Measurements from ENCODE around the gene NMNAT2.
A peak's percentile ranks its signal among the peaks of the same experiment; 100 is the strongest.
"Not testable (repeated sequence)": the region's sequence is repeated elsewhere in the genome, so short reads cannot be mapped to it uniquely, and the experiment has no call there.

Gene NMNAT2

DNA sequence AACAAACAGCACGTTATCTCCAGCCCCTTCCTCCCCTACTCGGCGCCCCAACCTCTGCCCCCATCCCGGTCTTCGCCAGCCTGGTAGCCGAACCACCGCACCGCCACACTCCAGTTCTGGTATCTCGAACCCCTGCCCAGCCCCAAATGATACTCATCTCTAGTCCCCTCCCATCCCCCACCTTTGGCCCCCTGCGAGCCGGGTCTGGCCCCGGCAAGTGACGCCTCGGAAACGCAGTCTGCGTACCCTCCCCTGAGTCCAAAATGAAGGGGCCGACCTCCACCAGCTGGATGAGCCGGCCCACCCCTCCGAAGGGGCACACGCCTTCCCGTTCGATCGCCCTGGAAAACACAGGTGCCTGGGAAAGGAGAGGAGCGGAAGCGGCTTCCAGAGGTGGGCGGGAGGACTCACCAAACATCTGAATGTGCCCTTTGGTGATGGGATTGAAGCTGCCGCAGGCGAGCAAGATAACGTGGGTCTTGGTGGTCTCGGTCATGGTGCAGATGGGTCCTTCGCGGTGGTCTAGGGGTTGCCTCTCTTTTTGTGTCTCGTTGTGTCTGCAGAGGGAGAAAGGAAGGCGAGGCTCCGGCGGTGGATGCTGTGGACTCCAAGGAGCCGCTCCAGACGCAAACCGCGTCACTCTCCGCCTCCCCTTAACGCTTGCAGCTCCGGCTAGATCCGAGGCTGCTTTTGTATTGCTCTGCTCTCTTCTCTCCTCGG, at the start of gene NMNAT2:
TSS of gene NMNAT2 (minus strand) at position 609 of the 720 bp plus-strand sequence. CDS start at position 496, 113 bp downstream.
- no peak for FAIRE-seq

- no peak for FAIRE-seq
Measured at GRCh38 chr1:183467687-183468086, 49.5 kb upstream of the NMNAT2 start.

GRCh38 chr1:183466781-183467180, 48.6 kb upstream of the NMNAT2 start:
- FAIRE-seq = no peak

DNA sequence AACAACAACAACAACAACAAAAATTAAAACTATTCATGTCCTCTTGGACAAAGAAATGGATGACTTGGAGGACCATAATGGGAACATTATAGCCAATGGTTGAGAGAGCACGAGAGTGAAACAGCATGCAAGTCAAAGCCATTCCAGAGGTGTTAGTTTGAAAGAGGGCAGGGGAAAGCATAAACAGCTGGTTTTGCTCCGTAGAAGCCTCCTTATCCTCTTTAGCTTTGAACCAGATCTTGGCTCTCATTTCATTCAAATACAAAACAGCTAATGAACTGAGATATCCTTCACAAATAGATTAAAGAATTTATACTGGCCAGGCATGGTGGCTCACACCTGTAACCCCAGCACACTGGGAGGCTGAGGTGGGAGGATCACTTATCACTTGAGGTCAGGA, 45.4 kb upstream of the NMNAT2 start:
- no peak for FAIRE-seq

- no peak for FAIRE-seq
Measured at GRCh38 chr1:183461350-183461749, 43.2 kb upstream of the NMNAT2 start.

DNA sequence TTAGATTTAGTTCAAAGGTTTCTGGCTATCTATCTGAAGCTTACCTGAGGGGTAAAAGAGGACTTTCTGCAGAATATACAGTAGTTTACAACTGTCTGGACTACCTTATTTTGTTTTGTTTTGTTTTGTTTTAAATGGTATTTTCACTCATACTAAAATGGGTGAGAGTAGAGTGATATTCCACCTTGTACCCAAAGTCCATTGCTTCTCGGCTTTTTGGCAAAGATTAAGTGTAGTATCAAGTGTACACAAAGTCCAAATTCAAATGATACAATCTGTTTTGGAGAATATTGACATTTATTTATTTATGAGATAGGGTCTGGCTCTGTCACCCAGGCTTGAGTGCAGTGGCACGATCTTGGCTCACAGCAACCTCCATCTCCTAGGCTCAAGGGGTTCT, 42.4 kb upstream of the NMNAT2 start:
- FAIRE-seq = no peak

DNA sequence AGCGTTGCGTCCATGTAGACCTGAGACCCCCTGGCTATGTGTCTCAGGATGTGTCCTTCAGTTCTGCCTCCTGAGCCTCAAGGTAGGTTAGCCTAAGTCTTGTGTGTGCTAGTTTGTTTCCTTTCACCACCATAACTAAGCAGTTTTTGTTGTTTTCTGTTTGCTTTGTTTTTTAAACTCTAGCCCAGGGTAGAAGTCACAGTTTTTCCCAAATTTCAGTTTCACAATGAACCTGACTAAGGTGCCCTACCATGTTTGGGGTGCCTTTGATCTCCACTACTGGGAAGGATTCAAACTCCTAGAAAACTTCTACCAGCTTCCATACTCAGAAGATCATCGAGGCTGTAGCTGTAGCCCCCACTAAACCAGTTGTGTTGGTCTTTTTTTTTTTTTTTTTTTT, 39.3 kb upstream of the NMNAT2 start:
- FAIRE-seq = no peak

DNA sequence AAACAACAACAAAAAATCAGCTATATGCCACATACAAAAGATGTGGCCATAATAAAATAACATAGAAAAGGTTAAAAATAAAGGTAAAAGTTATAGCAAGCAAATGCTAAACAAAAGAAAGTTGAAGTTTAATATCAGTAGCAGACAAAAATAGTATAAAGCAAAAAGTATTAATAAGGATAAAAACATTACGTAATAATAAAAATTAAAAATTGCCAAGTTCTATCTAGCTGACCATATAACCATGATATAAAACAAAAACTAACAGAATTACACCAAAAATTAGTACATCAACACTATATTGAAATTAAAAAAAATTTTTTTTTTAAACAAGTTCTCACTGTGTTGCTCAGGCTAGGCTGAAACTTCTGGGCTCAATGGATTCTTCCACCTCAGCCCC, 38.6 kb upstream of the NMNAT2 start:
- FAIRE-seq = peak; percentile 21

DNA sequence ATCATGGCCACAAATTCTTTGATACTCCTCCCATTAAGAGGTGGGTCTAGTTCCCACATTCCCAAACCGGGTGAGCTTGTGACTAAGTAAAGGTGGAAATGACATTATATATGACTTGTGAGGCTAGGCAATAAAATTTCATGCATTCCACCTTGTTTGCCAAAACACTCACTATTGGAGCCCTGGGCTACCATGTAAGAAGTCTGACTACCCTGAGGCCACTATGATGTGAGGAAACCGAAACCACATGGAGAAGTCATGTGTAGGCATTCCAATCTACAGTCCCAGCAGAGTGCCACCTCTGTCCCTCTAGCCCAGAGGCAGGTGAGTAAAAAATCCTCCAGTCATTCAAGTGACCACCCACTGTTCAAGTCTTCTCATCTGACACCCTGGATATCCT, 36.2 kb upstream of the NMNAT2 start:
- FAIRE-seq = no peak

- FAIRE-seq = no peak
Measured at GRCh38 chr1:183450093-183450492, 31.9 kb upstream of the NMNAT2 start.

DNA sequence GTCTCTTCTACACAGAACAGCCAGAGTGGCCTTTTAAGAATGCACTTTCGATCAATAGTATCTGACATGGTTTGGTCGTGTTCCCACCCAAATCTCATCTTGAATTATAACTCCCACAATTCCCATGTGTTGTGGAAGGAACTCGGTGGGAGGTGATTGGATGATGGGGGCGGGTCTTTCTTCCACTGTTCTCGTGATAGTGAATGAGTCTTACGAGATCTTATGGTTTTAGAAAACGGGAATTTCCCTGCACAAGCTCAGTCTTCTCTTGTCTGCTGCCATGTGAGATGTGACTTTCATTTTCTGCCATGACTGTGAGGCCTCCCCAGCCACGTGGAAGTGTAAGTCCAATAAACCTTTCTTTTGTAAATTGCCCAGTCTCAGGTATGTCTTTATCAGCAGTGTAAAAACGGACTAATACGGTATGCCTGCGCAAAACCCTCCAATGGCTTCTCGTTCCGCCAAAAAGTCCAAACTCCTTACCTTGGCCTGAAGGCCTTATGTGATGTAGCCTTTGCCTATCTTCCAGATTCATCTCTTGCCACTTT, 31.1 kb upstream of the NMNAT2 start:
- FAIRE-seq = no peak

GRCh38 chr1:183444243-183444642, 26.1 kb upstream of the NMNAT2 start:
- FAIRE-seq = no peak

DNA sequence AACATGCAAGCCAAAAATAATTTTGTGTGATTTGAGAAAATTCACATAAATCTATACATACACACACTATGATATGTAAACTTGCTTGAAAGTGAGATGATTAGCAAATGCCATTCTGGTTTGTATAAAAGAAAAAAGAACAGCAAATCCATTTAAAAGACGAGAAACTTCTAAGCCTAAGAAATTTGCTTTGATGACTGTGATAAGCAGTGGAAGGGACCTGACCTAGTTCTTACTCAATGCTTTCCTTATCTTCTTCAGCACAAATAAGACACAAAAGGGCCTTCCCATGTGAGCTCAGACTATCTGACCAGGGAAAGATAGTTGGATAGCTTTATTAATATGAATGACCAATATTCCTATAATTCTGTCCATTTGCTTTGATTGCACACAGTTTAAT, 25.3 kb upstream of the NMNAT2 start:
- no peak for FAIRE-seq

GRCh38 chr1:183443011-183443410, 24.8 kb upstream of the NMNAT2 start:
- FAIRE-seq = no peak

- FAIRE-seq = no peak
Measured at GRCh38 chr1:183438060-183438459, 19.9 kb upstream of the NMNAT2 start.

- no peak for FAIRE-seq
Measured at GRCh38 chr1:183435497-183435896, 17.3 kb upstream of the NMNAT2 start.

DNA sequence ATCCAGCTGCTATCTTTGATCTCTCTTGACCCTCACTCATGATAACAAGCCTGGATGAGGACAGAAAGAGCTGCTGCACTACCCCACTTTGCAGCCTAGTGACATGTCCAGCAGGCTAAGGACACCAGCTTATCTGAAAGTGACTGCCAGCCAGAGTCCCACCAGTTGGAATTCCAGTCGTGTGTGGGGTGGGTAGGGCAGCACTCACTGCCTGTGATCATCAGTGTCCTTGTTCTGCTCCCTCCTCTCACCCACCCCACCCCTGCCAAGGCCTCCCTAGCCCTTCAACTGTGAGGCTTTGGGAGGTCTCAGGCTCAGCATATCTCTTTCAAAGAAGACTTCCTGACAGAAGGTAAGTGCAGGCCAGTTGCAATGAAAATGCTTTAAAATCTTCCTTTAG, 15.5 kb upstream of the NMNAT2 start:
- FAIRE-seq = no peak

- no peak for FAIRE-seq
Measured at GRCh38 chr1:183432548-183432875, 14.3 kb upstream of the NMNAT2 start.

- no peak for FAIRE-seq
Measured at GRCh38 chr1:183431840-183432547, 13.8 kb upstream of the NMNAT2 start.

DNA sequence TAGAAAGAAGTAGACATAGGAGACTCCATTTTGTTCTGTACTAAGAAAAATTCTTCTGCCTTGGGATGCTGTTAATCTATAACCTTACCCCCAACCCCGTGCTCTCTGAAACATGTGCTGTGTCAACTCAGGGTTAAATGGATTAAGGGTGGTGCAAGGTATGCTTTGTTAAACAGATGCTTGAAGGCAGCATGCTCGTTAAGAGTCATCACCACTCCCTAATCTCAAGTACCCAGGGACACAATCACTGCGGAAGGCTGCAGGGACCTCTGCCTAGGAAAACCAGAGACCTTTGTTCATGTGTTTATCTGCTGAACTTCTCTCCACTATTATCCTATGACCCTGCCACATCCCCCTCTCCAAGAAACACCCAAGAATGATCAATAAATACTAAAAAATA, 9.4 kb upstream of the NMNAT2 start:
- FAIRE-seq = not testable (repeated sequence)

DNA sequence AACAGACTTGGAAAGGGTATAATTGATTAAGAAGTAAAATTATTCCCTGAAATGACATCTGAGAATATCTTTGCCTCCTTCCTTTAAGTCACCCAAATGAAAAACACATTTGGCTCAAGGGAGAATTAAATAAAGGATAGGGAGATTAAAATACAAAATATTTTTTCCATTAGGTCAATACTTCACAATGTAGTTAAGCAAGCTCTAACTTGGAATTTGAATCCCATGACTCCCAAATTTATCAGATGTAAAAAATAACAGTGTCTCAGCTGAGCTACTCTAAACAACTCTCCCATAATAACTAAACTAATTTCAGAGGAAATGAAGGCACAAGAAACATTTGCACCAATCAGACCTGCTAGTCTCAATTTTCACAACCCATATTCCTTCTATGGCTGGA, 6.5 kb upstream of the NMNAT2 start:
- no peak for FAIRE-seq

DNA sequence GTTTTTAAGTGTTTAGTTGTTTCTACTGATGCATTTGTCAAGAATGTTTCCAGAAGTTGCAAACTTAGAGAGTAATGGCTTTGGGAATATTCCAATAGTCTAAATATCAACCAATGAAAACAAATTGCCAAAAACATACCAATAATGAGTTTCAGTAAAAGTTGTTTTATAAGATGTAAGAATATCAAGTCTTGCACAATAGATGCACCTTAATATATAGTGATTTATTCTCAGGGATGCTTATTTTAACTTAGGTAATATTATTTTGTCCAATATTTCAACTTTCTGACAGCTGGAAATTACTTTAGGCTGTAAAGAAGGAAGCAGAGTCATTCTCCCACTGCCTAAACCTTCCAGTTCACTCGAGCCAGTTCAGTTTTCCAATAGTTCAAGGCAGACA, 5.4 kb upstream of the NMNAT2 start:
- no peak for FAIRE-seq

GRCh38 chr1:183419399-183419798, 1.2 kb upstream of the NMNAT2 start:
- no peak for FAIRE-seq

- FAIRE-seq = no peak
Measured at GRCh38 chr1:183418696-183419095, 516 bp upstream of the NMNAT2 start.
